Muscle layer of duodenum (tissue), 2 donors: ENCODE data around the gene SOBP.
A peak's percentile ranks its signal among the peaks of the same experiment; 100 is the strongest.

ENCODE experiments used
- H3K27ac ChIP-seq: one replicate; pipeline ENCODE4 v1.7.0; 2013; ENCODE audit warnings: mild to moderate bottlenecking, low read length
- H3K27me3 ChIP-seq: one replicate; pipeline ENCODE4 v1.7.0; 2013; ENCODE audit warnings: low read depth, mild to moderate bottlenecking, control low read depth, low read length
- H3K36me3 ChIP-seq, 2 donors: one replicate each; pipeline ENCODE4 v1.7.0; 2013; ENCODE audit warnings: low read length in 2 of 2, control low read depth in 1 of 2, mild to moderate bottlenecking in 1 of 2; ENCODE audit not compliant: insufficient read depth in 2 of 2, control insufficient read depth in 1 of 2
- H3K4me1 ChIP-seq, 2 donors: one replicate each; pipeline ENCODE4 v1.7.0; 2013; ENCODE audit warnings: low read length in 2 of 2, mild to moderate bottlenecking in 2 of 2, control low read depth in 1 of 2, moderate library complexity in 1 of 2; ENCODE audit not compliant: insufficient read depth in 2 of 2, control insufficient read depth in 1 of 2
- H3K4me3 ChIP-seq, 2 donors: one replicate each; pipeline ENCODE4 v1.7.0; 2013; ENCODE audit warnings: low read length in 2 of 2, low read depth in 1 of 2, mild to moderate bottlenecking in 1 of 2
- H3K9me3 ChIP-seq, 2 donors: one replicate each; pipeline ENCODE4 v1.7.0; 2013; ENCODE audit warnings: low read length in 2 of 2, control low read depth in 1 of 2, mild to moderate bottlenecking in 1 of 2; ENCODE audit not compliant: control insufficient read depth in 1 of 2
- donor health status: healthy.

Gene SOBP

DNA sequence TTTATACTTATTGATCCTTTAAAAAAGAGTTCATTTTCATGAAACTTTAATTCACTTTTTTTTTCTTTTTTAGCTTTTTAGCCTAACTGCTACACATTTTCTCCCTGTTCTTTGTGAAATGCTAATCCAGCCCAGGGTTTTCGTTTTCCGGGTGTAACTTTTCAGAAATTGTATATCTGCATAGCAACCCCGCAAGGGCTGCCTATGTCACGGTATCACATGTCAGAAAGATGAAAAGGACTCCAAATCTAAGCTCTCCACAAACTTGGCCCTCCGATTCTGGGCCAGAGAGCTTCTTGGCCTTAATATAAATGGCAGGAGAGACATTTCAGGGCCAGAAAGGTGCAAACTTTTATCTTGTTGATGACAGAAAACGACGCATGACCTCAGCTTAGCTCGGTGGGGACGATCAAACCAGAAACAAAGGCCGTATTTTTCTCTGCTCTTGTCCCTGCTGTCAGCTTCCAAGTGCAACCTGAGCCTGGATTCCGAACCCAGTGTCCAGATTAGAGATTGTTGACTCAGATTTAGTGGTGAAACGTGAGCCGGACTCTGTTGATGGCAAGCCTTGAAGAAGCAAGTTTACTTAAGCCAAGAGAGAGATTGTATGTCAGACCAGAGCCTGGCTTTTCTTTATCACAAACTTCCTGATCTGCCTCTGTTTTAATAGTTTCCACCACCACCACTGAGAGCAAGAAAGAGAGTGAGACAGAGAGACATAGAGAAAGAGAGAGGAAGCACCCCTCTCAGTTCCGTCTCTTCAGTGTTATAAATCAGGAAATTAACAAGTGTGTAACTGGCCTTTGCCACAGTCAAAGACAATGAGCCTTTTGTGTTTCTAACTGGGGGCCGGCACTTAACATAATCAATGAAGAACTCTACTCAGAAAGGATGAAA is 176.4 kb downstream of the SOBP start:
- H3K27me3 ChIP-seq: no peaks in the 10 kb centered on the region
- H3K4me1 ChIP-seq: peaks cover 4 to 6% of the 10 kb centered on the region in 2 donors
- no peaks in the 10 kb centered on the region for H3K36me3 ChIP-seq
- H3K4me3 ChIP-seq: no peak overlapping the region
- H3K9me3 ChIP-seq: no peaks in the 10 kb centered on the region
- H3K27ac ChIP-seq: peak overlapping the region; percentile 49

DNA sequence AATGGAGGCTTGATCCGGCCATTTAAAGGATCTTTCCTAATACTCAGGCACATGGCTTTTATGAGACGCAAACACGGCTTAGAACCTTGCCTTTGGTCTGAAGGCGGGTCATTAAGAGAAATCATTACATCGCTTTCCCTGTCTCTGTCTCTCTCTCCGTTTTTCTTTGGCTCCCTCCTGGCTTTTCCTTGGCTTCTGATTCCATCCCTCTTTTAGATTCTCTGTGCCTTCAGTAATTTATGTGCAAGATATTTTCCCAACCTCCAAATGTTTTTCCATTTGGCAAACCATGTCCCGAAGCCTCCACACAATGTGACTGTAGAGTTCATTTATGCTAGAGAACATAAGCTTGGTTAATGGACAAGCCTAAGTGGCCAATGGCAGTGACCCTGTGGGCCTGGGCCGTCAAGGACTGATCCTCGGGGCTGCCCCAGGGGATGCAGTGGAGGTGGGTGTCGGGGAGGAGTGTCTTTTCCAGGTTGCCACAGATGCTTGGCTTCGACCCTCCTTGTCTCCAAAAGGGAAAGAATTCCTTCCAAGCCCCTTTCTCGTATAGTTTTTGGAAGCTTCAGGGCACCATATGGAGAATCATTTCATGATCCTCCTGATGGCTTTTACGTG is 177.2 kb downstream of the SOBP start:
- Histone ChIP-seq H3K4me1 (peaks cover 4 to 6% of the 10 kb centered on the region in 2 donors), H3K27me3 (no peaks in the 10 kb centered on the region), H3K36me3 (no peaks in the 10 kb centered on the region), H3K9me3 (no peaks in the 10 kb centered on the region), H3K4me3 (no peak overlapping the region), H3K27ac (peak overlapping the region; percentile 49)

DNA sequence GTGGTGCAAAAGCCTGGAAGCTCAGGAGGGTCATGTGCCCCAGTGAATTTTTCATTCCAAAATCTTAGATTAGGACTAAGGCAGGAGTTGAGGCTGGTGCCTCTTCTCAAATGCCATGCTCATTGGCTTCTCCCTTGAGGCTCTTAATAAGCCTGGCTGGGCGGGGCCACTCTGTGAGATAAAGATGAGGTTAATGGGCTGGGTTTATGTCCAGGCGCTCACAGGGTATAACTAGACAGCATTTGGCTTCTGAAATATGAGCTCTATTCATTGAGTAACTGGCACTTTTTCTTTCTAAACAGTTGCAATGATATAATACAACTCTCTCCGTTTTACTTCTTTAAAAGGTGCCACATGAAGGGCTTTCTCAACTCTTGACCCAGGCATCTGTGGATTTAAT is 177.9 kb downstream of the SOBP start:
- no peaks in the 10 kb centered on the region for H3K36me3 ChIP-seq
- no peaks in the 10 kb centered on the region for H3K27me3 ChIP-seq
- peaks cover 4 to 6% of the 10 kb centered on the region in 2 donors for H3K4me1 ChIP-seq
- no peaks in the 10 kb centered on the region for H3K9me3 ChIP-seq
- no peak overlapping the region for H3K27ac ChIP-seq
- H3K4me3 ChIP-seq: no peak overlapping the region

DNA sequence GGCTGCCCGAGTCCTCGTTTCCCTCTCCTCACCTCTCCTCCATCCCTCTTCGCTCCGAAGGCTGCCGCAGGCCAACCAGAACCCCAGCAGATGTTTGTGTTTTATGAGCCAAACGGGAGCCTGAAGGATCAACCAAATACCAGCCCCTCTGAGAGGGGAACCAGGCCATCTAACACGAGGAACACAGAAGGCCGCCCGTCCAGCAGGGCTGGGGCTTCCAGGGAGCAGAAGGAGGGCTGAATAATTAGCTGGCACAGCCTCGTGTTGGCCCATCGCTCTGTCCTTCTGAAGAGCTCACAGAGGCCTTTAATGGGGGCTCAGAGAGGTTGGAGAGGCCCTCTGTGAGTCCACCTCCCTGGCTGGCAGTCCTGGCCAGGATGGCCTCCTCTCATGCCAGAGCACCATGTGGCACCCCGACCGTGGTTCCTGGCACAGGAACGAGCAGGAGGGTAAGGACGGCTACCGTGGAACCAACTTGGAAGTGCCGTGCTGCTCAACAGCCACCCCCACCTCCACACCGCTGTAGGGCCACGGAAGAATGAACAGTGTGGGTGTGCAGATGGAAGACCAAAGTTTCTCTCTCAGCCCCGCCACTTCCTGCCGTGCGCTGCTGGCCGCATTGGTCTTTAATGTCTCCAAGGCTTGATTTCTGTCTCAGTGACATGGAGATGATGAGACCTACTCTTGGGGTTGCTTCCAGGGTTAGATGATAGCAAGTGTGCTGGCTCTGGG is 179.0 kb downstream of the SOBP start:
- Histone ChIP-seq H3K36me3 (no peaks in the 10 kb centered on the region), H3K27ac (no peak overlapping the region), H3K4me3 (no peak overlapping the region), H3K27me3 (no peaks in the 10 kb centered on the region), H3K9me3 (no peaks in the 10 kb centered on the region), H3K4me1 (peaks cover 4 to 6% of the 10 kb centered on the region in 2 donors)

DNA sequence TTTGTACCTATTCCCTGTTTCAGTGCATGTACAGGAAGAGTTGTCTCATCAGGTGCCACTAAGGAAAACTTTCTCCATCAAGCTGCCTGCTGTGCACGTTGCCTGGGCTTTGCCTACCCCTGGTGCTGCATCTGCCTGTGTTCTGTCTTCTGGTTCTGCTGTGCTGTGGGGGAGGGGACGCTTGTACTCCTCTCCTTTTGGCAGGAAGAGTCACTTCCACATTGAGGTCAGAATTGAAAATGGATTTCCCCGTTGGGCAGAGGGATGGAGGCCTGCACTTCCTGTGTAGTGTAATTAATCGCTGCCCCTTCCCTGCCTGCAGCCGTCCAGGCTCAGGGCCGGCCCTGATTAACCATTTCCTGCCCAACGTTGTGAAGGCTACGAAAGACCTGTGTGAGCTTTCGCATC is 180.9 kb downstream of the SOBP start:
- no peaks in the 10 kb centered on the region for H3K9me3 ChIP-seq

DNA sequence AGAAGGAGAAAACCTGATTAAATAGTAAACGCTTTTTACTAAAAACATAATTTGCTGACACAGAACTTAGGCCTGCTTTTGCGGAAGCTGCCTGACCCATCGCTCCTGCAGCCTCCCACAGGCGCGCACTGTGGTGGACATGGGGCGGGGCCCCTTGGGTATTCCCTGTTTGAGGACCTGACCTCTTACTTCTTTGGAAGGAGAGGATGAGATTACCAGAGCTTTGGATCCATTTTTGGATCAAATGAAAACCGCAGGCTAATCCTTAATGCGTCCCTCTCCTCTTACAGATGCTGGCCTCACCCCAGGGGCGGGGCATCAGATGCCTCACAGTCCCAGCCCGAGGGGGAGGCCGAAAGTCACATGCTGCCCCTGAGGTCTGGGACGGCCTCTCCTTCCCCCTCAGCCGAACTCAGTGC is 183.2 kb downstream of the SOBP start:
- Histone ChIP-seq H3K9me3 (no peaks in the 10 kb centered on the region), H3K27ac (no peak overlapping the region), H3K27me3 (no peaks in the 10 kb centered on the region), H3K36me3 (no peaks in the 10 kb centered on the region), H3K4me3 (no peak overlapping the region), H3K4me1 (peaks cover 0 to 8% of the 10 kb centered on the region in 2 donors)

More for the DNA sequence above, 180.9 kb downstream of the SOBP start:
- Histone ChIP-seq H3K4me3 (no peak overlapping the region), H3K27ac (no peak overlapping the region), H3K36me3 (no peaks in the 10 kb centered on the region), H3K4me1 (peaks cover 5 to 8% of the 10 kb centered on the region in 2 donors), H3K27me3 (no peaks in the 10 kb centered on the region)

DNA sequence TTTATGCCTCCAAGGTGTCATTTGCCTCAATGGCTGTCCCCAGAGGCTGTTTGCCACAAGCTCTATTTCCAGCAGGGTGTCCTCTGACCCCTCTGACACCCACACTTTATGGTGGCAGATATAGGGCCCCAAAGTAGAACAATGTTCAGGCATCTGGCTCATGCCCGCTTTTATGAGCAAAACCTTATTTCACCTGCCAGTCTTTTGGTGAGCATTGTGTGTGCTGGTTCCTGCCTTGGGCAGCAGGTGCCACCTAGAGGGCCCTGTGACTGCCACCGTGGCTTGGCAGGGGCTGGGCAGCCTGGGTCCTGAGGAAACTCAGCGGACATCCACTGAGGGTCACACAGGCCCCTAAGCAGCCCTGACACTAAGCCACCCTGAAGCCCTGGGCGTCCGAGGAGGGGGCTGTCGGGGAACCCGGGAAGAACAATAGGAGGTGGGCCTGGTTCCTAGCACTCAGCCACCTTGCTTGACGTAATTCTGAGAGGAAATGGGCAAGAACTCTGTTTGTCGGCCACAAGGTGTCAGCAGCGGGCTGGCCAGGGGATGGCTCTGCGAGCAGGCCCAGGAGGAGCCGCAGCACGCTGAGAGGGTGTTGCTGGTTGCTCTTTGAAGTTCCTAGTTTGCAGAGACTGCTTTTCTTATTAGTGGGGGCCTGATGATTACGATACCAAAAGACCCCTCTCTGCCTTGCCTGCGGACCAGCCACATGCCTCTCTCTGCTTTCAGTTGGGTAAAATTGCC is 185.2 kb downstream of the SOBP start:
- H3K27me3 ChIP-seq: no peaks in the 10 kb centered on the region
- H3K36me3 ChIP-seq: no peaks in the 10 kb centered on the region
- no peaks in the 10 kb centered on the region for H3K9me3 ChIP-seq
- H3K27ac ChIP-seq: no peak overlapping the region
- H3K4me1 ChIP-seq: peaks cover 0 to 8% of the 10 kb centered on the region in 2 donors
- H3K4me3 ChIP-seq: no peak overlapping the region

DNA sequence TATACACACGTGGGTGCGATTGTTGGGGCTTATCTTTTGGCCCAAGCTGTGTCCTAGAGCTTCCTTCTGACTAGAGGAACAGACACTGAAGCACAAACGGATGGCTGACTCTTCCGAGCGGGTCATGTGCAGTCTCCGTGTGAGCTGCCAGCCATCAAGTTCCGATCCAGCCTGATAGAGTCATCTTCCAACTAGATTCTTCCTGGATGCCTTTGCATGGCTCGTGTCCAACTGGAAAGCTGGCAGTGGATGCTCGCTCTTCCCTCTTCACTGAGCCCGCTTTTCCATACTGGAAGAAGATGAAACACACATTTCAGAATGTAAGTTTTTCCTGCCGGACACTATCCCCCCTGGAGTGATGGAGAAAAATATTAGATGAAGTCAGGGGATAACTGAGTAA is 186.1 kb downstream of the SOBP start:
- no peaks in the 10 kb centered on the region for H3K9me3 ChIP-seq
- no peaks in the 10 kb centered on the region for H3K27me3 ChIP-seq
- peaks cover 0 to 7% of the 10 kb centered on the region in 2 donors for H3K4me1 ChIP-seq
- no peaks in the 10 kb centered on the region for H3K36me3 ChIP-seq
- no peak overlapping the region for H3K27ac ChIP-seq
- no peak overlapping the region for H3K4me3 ChIP-seq

DNA sequence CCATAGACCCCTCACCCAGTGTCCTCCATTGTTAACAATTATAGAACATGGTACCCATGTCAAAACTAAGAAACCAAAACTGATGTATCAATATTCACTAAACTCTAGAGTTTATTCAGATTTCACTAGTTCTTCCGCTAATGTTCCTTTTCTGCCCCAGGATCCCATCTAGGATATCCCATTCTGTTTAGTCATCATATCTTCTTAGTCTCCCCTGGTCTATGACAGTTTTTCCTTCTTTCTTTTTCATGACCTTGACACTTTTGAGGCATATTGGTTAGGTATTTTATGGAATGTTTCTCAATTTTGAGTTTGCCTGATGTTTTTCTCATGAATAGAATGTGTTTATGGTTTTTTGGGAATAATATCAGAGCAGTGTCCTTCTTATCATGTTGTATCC is 187.5 kb downstream of the SOBP start:
- Histone ChIP-seq H3K27me3 (no peaks in the 10 kb centered on the region), H3K27ac (no peak overlapping the region), H3K4me3 (no peak overlapping the region), H3K4me1 (peaks cover 0 to 4% of the 10 kb centered on the region in 2 donors), H3K9me3 (no peaks in the 10 kb centered on the region), H3K36me3 (no peaks in the 10 kb centered on the region)

DNA sequence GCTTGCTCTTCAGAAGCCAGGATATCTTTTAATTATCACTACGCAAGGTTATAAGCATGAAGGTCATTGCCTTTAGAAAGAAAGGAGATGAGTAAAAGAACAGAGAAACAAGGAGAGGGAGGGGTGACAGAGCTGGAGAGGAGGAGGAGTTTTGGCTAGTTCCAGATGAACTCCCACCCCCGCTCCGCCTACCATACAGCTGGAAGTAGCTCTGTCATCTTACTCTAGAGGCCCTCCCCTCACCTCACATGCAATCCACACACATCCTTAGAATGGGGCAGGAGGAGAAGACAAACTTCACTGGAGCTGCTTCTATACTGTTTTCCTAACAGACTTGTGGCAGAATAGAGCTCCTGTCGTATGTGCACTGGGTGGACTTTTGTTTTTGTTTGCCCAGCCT is 189.5 kb downstream of the SOBP start:
- peaks cover 0 to 5% of the 10 kb centered on the region in 2 donors for H3K9me3 ChIP-seq
- no peak overlapping the region for H3K4me3 ChIP-seq
- no peaks in the 10 kb centered on the region for H3K27me3 ChIP-seq
- no peak overlapping the region for H3K27ac ChIP-seq
- H3K4me1 ChIP-seq: peaks cover 0 to 4% of the 10 kb centered on the region in 2 donors
- H3K36me3 ChIP-seq: no peaks in the 10 kb centered on the region

DNA sequence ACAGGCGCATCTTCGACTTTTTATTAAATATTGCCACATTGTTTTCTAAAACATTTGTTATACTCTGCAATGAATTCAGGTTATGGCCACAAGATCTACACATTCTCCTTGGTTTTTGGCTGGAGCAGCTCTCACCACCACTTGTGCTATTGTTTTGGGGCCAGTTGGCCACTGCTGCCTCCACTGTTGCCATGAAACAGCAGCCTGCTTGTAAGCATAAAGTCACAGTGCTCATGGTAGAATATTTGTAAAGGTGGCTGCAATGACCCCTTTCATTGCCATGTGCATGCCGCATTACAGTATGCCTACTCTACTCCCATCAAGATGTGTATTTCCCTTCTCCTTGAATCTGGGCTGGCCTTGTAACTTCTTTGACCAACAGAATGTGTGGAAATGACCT is 192.8 kb downstream of the SOBP start:
- Histone ChIP-seq H3K36me3 (no peaks in the 10 kb centered on the region), H3K27ac (no peak overlapping the region), H3K9me3 (peaks cover 0 to 5% of the 10 kb centered on the region in 2 donors), H3K4me1 (no peaks in the 10 kb centered on the region), H3K4me3 (no peak overlapping the region), H3K27me3 (no peaks in the 10 kb centered on the region)
